HG03060 (cell line): ENCODE results near the gene NR2C2AP.
"Not testable (repeated sequence)": the region's sequence is repeated elsewhere in the genome, so short reads cannot be mapped to it uniquely, and the experiment has no call there.

Experiments used
- ATAC-seq: cut with Tn5 transposase; IDR thresholded peaks from one replicate; pipeline ENCODE4 v1.9.1; 2021; ENCODE audit warnings: low read depth, moderate number of reproducible peaks; ENCODE audit not compliant: unreplicated experiment

Gene NR2C2AP

DNA sequence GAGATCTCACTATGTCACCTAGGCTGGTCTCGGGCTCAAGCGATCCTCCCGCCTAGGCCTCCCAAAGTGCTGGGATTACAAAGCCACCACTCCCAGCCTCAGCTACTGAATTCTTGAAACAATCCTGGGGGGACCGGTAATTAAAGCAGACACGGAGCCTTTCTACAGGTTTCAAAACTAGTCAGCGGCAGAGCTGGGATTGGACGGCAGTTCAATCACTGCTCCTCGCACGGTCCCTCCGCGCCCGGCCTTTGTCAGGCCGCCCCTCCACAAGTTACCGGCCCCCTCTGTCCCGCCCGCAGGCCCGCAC lies 11.5 kb downstream of the NR2C2AP start:
- ATAC-seq, result no peak

DNA sequence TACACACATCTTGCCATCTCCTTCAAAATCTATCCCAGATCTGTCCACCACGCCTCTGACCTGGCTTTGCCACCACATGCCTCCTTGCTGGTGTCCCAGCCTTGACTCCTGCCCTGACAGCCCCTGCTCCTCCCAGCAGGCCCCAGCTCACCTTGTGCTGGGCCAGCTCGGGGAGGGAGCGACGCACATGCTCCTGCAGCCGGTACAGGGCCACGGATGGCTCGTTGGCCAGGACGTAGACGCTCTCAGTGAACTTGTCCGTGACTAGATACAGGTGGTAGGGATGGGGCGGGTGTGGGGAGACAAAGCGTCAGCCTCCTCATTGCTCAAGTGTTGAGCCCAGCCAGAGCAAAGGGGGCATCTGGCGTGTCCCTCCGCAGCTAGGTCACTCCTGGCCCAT lies 16.5 kb downstream of the NR2C2AP start:
- no peak for ATAC-seq

- ATAC-seq, result no peak
Observed at GRCh38 chr19:19185853-19186740, 17.1 kb downstream of the NR2C2AP start.

GRCh38 chr19:19181488-19181998 lies 21.7 kb downstream of the NR2C2AP start:
- ATAC-seq, result no peak

- ATAC-seq, result no peak
Observed at GRCh38 chr19:19179548-19180441, 23.4 kb downstream of the NR2C2AP start.

DNA sequence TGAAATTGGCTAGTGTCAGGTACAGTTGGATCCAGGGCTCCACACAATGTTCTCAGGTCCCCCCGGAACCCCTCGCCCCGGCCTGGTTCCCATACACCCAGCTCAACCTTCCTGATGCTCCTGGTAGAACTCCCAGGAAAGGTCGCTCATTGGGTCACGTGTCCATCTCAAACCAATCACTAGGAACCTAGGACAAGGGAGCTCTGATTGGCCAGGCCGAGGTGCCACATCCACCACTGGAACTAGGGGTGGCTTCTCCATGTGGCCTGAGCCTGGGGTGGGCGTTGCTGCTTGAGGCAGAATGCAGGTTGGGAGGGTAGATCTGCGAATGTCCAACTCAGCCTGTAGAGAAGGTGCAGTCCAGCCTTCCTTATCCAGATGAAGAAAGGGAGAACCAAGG lies 26.3 kb downstream of the NR2C2AP start:
- no peak for ATAC-seq

GRCh38 chr19:19173243-19173642 lies 30.0 kb downstream of the NR2C2AP start:
- not testable (repeated sequence) for ATAC-seq

- ATAC-seq, result no peak
Observed at GRCh38 chr19:19171821-19172532, 31.2 kb downstream of the NR2C2AP start.

DNA sequence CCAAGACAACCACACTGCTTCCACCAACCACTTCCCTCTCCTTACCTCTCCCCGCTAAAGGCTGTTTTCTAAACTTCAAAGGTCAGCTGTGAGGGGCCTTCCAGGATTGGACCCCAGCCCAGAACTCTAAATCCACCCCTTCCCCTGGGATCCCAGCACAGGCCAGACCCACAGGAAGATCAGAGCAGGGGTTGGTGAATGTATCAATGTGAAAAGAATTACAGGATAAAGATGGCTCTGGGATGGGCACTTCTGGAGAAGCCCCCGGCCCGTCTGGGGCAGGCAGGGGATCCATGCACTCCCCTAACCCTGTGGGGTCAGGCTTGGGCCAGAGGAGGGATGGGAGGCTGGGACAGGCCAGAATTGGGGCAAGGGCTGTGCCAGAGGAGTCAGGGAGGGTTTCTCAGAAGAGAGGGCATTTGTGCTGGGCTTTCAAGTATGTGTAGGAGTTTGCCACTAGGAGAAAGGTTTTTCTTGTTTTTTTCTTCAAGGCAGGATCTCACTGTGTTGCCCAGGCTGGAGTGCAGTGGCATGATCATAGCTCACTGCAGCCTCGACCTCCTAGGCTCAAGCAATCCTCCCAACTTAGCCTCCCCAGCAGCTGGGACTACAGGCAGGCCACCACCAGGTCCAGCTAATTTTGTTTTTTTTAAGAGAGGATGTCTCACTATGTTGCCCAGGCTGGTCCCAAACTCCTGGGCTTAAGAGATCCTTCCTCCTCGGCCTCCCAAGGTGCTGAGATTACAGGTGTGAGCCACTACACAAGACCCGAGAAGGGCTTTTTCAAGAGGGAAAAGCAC lies 32.1 kb downstream of the NR2C2AP start:
- no peak for ATAC-seq

GRCh38 chr19:19170053-19170872 lies 33.0 kb downstream of the NR2C2AP start, which contains the start of gene MEF2B:
Gene MEF2B (minus strand): TSS chr19:19170263. CDS start chr19:19150735, 19,528 bp downstream.
- no peak for ATAC-seq

GRCh38 chr19:19169236-19170052 lies 33.8 kb downstream of the NR2C2AP start:
- ATAC-seq, result no peak

- no peak for ATAC-seq
Observed at GRCh38 chr19:19167612-19168011, 35.6 kb downstream of the NR2C2AP start.

DNA sequence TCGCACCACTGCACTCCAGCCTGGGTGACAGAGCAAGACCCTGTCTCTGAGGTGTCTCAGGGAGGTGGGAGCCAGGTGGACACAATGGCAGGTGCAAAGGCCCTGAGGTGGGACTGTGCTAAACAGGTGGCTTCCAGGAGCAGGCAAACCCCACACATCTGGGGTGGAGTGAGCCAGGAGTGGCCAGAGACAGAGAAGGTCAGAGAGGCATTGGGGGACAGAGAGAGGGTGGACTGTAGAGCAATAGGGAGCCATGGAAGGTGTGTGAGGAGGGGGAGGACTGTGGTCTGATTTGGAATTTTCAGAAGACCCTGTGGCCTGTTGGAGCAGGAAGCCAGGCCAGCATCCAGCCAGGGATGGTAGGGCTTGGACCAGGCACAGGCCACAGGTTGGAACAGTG lies 37.8 kb downstream of the NR2C2AP start:
- ATAC-seq, result no peak

DNA sequence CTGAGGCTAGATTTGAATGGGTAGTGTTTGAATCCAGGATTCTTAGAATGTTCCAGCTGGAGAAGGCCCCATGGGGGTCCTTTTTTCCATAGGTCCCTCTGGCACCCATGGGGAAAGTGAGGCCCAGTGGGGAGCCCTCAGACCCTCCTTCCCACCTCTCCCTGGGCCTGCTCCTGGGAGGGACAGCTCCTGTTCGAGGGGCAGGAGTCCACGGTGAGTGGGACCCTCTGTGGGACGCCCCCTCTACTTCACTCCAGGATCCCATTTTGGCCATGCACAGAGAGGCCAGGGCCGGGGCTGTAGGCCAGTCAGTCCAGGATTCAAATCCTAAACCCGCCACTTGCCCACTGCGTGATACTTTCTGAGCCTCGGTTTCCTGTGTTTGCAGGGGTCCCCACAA lies 40.7 kb downstream of the NR2C2AP start:
- ATAC-seq, result no peak

DNA sequence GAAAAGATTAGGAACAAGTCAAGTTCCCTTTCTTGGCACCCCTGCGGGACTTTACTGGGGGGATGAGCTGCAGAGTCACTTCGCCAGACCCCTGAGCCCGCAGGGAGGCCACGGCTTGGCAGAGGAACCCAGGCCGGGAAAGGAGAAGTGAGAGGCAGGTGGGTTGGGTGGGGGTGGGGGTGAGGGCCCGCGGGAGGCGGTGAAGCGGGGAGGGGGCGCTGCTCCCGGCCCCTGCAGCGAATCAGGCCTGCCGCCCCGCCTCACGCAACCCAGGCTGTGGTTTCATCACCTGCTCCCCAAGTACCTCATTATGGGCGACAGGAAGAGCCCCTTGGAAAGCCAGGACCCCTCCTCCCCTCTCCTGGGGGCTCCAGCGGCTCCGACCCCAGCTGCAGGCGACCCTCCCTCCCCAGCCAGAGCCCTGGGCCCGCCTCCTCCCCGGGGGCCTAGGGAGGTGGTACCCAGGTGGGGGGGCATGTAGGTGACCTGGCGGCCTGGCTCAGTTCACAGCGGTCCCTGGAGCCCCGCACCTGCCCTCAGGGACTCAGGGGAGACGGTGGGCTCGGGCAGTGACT lies 42.7 kb downstream of the NR2C2AP start:
- ATAC-seq, result no peak

DNA sequence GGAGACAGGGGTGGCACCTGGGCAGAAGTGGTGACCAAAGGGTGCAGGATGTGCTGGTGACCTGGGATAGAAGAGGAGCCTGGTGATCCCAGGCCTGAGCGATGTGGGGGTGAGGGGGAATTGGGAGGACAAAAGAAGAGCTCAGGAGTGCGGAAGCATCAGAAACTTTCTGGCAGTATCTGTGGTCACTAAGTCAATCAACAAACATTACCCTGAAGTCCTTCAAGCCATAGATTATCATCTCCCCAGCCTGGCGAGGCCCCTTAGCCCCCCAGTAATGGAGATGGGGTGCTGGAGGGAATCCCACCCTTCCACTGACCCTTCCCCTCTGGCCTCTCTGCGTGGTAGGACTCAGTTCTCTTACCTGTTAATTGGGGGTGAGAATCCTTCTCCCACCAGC lies 43.7 kb downstream of the NR2C2AP start:
- ATAC-seq, result no peak

DNA sequence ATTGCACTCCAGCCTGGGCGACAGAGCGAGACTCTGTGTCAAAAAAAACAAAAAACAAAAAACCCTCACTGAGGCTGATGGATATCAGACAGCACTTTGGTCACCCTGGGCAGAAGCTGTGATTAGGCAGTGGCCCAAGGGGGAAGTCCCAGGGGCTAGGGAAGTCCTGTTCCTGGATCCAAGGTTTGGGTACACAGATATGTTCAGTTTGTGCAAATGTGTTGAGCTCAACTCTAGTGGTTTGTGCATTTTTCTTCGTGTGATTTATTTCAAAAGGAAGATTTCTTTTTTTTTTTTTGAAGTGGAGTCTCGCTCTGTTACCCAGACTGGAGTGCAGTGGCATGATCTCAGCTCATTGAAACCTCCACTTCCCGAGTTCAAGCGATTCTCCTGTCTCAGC lies 45.4 kb downstream of the NR2C2AP start:
- no peak for ATAC-seq
